GM19025 (cell line): ENCODE results near the gene PDSS2.

Experiments
- ATAC-seq: cut with Tn5 transposase; IDR thresholded peaks from one replicate; pipeline ENCODE4 v1.9.1; 2021; ENCODE audit warnings: mild to moderate bottlenecking, low read depth, moderate library complexity; ENCODE audit not compliant: unreplicated experiment

The PDSS2 gene

GRCh38 chr6:107106165-107106564 lies 353.2 kb downstream of the PDSS2 start:
- ATAC-seq: no peak

- ATAC-seq: no peak
Measured at GRCh38 chr6:107105511-107106116, 353.8 kb downstream of the PDSS2 start.

GRCh38 chr6:107103082-107103481 lies 356.3 kb downstream of the PDSS2 start:
- ATAC-seq: no peak
